Measurements from ENCODE around the gene TMEM132E.
"Not testable (repeated sequence)": the region's sequence is repeated elsewhere in the genome, so short reads cannot be mapped to it uniquely, and the experiment has no call there.

Gene TMEM132E, protein sequence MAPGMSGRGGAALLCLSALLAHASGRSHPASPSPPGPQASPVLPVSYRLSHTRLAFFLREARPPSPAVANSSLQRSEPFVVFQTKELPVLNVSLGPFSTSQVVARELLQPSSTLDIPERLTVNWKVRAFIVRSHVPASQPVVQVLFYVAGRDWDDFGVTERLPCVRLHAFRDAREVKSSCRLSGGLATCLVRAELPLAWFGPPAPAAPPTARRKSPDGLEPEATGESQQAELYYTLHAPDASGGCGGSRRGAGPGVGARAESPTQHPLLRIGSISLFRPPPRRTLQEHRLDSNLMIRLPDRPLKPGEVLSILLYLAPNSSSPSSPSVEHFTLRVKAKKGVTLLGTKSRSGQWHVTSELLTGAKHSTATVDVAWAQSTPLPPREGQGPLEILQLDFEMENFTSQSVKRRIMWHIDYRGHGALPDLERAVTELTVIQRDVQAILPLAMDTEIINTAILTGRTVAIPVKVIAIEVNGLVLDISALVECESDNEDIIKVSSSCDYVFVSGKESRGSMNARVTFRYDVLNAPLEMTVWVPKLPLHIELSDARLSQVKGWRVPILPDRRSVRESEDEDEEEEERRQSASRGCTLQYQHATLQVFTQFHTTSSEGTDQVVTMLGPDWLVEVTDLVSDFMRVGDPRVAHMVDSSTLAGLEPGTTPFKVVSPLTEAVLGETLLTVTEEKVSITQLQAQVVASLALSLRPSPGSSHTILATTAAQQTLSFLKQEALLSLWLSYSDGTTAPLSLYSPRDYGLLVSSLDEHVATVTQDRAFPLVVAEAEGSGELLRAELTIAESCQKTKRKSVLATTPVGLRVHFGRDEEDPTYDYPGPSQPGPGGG (N-terminal part only)

DNA sequence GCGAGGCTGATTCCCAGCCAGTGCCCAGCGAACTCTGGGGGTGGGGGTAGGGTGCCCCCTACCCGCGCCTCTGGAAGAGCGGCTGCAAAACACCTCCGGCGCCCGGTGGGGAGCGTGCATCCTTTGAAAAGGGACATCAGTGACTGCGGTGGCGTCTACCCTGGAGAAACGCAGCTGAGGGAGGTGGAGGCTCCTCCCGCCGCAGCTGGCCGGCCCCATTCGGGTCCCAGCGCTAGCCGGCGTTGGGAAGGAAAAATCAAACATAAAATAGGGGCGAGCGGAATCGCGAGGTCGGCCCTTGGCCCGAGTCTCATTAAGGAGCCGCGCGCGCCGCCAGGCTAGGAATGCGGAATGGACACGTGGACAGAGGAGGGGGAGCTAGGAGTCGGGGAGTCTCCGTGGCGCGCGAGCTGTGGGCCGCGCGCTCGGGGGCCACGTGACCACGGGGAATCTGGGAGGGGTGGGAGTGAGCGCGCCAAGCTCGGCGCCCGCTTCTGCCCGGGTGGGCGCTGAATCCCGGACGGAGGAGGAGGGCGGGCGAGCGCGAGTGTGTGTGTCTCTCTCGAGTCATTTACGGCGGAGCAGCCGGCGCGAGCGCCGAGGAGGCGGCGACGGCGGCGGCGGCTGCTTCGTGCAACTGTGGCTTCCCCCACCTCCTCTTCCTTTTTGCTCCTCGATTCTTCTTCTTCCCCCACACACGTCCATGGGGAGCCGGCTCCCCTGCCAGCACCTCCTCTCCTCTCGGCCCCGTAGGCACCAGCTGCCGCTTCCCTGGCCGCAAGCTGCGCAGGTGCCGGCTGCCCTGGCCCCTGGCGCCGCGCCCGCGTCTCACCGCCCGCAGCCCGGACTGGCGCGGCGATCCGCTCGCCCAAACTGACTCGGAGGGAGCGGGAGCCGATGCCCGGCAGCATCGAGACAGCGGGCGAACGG lies at the start of gene TMEM132E:
Gene TMEM132E (plus strand): TSS at position 566 of the 930 bp plus-strand sequence. CDS start 1,495 bp downstream, outside the sequence.
- no peak for DNase-seq (ENCODE audit: low read depth)

DNA sequence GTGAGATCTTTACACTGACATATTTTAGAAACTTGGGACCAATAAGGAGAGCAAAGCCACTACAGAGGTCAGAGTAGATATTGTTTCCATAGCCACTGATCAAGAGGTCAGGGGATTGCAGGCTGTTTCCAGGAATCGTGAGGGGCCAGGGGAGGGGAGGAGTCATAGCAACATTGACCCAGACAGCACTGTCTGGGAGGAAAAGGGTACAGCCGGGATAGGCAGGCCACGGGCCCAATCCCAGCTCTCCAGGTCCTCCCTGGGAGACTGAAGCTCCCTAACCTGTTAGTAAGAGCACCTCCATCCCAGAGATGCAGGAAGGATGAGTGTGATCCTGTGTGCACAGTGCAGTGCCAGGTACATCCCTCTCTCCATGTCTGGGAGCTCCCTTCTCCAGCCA lies 48.5 kb upstream of the TMEM132E start:
- DNase-seq (ENCODE audit: low read depth): no peak

DNA sequence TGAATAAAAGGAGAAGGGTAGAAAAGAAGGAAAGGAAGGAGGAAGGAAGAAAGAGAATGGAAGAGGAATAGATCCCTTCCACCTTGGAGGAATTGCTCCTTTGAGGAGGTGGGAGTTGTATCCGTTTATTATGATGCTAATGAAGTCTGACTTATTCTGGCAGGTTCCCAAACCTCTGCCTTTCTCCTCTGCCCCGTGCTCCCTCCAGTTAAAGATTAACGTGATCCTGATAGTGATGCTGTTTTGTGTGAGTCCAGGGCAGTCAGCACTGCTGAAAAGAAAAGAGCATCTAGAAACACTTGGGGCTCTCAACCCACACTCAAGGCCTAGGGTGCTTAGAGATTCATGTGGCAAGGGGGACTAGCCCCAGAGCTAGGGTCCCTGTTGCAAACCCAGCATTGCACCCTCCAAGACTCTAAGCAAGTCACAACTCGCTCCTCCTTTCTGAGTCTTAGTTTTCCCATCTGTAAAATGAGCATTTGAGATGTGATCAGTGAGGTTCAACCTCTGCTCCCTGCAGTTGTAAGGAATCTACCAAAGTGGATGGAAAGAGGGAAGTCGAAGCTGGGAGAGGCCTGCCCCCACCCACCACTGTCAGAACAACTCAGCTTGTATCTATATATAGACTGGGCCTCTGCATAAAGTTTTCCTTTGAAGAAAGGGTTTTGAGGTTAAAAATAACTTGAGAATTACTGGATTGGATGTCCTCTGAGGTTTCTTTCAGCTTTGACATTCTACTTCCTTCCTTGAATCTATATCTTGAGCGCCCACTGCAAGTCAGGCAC lies 46.9 kb upstream of the TMEM132E start:
- DNase-seq (ENCODE audit: low read depth): no peak

DNA sequence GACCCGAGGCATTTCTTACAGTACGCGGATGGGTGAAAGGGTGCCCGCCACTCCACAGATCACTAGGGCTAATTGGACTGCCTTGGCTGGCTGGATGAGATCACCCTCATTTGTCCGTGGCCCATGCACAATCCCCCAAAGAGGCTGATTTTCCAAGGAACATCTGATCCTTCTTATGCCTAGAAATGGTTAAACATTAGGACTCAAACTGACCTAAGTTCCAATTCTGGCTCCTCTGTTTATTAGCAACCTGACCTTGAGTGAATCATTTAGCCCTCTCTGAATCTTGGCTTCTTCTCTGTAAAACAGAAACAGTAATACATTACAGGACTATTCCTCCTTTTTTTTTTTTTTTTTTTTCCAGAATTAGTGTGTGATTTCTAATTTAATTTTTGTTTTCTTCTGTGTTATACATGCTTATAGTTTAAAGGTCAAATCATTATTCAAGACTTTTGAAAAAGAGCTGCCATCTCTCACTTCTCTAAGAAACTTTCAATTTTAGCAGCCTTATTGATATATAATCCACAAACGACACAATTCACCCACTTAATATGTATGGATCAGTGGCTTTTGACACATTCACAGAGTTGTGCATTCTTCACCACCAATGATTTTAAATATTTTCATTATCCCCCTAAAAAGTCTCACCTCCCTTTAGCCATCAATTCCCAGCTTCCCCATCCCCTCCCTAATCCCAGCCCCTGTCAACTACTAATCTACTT lies 45.4 kb upstream of the TMEM132E start:
- no peak for DNase-seq (ENCODE audit: low read depth)

DNA sequence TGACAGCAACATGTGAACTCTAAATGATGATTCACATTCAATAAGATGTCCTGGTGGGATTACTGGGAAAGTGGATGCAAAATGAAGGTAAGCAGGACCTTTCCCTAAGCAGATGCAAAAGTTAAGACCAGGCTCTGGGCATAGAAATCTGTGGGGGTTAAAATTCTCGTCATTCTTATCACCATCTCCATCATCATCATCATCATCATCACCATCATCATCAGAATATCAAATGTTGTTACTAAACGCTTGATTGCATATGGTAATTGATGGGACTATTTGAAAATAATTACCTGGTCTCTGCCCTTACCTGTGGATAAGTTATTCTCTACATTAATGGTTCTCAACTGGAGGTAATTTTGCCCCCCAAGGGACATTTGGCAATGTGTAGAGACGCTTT lies 41.9 kb upstream of the TMEM132E start:
- no peak for DNase-seq (ENCODE audit: low read depth)

DNA sequence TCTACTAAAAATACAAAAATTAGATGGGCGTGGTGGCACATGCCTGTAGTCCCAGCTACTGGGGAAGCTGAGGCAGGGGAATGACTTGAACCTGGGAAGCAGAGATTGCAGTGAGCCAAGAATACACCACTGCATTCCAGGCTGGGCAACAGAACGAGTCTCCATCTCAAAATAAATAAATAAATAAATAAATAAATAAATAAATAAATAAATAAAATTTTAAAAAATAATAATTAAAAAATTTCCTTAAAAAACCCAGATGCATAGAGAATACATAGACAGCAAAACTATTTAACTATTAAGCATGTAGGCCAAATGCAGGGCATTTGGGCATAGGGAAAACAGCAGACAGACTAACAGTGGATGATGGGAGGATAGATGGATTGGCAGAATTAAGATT lies 40.8 kb upstream of the TMEM132E start:
- not testable (repeated sequence) for DNase-seq (ENCODE audit: low read depth)

DNA sequence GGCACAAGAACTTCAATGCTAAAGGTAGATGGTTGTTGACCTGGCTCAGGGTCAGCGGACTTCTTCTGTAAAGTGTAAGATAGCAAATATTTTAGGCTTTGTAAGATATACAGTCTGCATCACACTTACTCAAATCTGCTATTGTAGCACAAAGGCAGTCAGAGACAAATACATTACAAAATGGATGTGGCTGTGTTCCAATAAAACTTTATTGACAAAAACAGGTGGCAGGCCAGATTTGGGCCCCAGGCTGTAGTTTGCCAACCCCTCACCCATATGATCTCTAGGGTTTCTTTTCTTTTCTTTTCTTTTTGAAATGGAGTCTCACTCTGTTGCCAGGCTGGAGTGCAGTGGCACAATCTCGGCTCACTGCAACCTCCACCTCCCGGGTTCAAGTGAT lies 39.5 kb upstream of the TMEM132E start:
- no peak for DNase-seq (ENCODE audit: low read depth)

DNA sequence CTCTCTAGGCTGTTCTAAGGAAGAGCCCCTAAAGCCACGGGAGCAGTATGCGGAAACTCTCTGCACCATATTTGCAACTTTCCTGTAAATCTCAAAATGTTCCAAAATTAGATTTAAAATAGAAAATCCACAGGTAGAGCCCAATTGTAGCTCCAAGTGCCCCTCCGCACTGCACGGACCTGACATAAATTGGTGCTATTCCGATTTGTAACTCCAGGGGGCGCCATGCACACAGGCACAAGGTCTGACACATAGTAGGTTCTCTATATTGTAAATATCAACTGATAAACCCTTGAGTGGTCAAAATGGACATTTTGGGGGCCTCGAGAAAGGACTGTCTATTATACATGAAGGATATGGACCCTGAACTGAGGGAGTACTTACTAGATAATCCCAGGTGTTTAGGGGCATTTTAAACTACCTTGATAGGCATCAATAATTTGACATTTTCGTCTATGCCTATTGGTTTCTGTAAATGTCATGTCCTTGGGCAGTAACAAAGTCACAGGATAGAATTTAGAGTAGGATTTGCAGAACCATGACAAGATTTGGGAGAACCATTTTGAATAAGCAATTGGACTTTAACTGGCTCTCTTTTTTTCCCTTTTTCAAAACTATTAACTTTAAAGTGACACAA lies 36.6 kb upstream of the TMEM132E start:
- peak; percentile 40 for DNase-seq (ENCODE audit: low read depth)

DNA sequence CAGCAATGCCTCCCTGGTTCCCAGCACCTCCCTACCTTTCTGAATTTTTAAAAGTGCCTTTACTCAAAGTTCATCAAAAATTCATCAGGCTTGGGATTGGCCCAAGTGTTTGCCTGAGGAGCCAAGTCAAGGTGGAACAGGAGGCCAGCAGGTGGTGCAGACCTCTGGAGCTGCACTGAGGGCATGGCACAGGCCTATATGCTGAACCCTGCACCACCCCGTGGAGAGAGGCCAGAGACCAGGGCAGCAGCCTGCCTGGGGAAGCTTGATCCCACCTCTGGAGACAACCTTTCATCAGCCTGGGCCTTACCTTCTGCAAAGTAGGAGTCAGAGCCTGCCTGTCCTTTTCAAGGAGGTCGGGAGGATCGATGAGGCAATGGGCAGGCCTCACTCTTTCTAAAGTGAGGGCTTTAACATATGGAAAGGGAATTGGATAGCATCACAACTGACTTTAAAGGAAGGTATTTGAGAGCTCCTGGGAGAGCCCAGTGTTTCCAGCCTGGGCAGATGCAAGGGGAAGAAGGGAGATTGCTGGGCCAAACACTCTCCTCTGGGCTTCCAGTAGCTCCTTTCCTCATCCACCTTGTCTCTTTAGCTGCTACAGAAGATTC lies 31.8 kb upstream of the TMEM132E start:
- no peak for DNase-seq (ENCODE audit: low read depth)

DNA sequence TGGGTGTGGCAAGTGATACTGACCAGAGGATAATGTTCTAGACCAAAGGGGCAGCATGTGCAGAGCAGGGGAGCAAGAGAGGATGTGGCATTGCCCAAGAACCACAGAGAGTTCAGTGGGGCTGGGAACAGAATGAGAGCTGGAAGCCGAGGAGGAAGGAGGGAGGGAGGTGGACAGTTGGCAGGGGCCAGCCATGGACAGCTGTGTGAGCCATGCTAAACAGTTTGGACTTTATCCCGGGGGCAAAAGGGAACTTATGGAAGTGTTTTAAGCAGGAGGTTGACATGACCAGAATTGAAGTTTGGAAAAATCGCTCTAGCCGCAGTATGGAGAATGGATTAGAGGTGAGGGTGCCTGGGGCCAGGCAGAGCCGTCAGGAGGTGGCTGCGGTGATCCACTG lies 29.4 kb upstream of the TMEM132E start:
- no peak for DNase-seq (ENCODE audit: low read depth)

DNA sequence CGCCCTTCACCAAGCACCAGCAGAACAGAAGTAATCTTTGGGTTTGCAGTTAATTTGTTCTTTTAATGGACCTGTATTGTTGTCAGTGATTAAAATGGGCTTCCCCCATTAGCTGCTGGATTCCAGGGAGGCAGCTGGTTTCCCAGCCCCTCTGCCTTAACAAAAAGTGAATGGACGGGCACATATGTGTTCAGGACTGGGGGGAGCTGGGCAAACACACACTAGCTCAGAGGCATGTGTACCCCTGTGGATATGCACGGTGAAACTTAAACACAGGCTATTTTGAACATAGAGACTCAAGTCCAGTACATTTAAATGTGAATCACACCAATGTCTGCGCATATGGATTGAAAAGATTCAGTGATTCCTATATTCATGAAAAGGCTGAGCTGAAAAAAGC lies 25.5 kb upstream of the TMEM132E start:
- no peak for DNase-seq (ENCODE audit: low read depth)

DNA sequence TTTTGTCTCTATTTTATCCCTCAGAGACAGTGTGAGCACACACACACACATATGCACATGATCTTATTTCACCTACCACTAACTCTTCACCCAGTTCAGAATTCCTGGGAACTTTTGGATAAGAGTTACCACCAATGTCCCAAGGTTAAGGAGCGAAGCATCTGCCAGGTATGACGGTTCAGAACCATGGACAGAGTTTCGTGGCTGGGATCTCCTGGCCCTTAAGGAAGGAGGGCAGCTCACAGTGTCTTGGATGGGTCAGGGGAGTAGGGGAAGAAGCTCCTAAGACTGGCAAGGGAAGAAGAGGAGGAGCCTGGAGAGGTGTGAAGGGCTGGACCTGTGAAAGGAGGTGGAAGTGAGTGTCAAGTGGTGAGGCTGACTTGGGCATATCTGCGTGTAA lies 23.0 kb upstream of the TMEM132E start:
- DNase-seq (ENCODE audit: low read depth): no peak

DNA sequence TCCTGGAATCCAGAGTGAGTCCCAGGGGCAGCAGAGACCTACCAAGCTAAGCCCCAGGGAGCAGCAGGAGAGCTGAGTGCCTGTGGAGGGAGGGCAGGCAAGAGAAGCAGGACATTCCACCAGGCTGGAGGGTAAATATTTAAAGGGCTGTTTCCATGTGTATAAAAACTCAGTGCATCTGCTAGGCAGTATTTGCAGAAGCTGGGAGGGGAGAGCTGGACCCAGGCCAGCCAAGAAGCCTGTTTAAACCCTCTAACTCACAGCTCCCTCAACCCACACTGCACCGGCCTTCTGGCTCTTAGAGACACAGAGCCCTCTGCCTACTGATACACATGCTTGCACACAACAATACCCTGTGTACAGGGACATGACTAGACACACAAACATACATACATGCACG lies 22.5 kb upstream of the TMEM132E start:
- no peak for DNase-seq (ENCODE audit: low read depth)

DNA sequence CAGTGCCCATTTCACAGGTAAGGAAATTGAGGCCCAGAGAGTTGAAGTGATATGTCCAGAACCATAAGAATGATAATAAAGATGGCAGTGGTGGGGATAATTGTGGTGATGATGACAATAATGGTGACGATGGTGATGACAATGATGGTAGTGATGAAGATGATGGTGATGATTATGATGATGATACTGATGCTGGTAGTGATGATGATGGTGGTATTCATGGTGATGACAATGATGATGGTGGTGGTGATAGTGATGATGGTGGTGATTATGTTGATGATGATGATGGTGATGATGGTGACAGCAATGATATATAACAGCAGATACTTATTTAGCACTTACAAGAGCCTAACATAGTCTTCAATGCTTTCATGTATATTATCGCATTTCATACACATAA lies 18.1 kb upstream of the TMEM132E start:
- no peak for DNase-seq (ENCODE audit: low read depth)

DNA sequence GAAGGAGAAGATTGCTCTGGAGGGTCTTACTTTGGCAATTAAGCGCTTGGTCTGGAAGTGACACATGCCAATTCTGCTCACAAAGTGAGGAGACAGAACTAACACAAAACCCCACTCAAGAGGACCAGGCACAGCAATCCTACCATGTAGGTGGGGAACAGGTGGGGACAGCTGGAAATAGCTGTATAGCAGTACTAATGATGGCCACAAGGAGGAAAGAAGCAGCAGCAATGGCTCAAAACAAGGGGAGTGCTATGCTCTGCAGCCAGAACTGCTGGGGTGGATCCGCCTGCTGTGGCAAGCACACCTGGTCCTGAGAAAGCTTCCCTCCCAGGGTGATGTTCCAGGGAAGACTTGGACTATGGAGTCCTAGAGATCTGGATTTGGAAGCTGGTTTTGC lies 17.0 kb upstream of the TMEM132E start:
- DNase-seq (ENCODE audit: low read depth): no peak

DNA sequence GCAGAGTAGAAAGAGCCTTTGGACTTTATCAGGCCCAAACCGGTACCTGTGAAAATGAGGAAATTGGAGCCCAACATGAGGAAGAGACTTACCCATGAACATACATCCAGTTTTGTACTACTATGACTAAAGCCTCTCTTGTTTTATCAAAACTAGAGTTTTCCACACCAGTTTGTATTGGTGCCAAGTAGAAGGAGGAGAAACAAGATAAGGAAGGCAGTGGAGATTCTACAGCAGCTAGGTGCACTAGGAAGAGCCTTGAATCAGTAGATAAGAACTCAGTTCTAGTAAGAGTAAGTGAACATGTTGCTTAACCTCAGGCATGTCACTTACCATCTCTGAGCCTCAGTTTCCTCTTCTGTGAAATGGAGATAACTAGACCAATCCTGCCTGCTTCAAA lies 13.7 kb upstream of the TMEM132E start:
- no peak for DNase-seq (ENCODE audit: low read depth)

DNA sequence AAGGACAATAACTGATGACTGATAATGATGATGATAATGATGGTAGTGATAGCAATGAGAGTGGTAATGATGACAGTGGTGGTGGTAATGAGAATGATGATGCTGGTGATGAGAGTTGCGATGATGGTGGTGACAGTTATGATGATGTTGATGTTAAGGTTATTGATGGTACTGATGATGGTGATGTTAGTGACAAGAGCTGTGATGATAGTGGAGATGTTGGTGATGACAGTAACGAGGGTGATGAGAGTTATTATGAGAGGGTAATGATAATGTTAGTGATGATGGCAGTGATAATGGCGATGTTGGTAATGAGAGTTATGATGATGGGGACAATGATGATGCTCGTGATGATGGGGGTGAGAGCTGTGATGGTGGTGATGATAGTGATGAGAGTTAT lies 13.2 kb upstream of the TMEM132E start:
- DNase-seq (ENCODE audit: low read depth): no peak

DNA sequence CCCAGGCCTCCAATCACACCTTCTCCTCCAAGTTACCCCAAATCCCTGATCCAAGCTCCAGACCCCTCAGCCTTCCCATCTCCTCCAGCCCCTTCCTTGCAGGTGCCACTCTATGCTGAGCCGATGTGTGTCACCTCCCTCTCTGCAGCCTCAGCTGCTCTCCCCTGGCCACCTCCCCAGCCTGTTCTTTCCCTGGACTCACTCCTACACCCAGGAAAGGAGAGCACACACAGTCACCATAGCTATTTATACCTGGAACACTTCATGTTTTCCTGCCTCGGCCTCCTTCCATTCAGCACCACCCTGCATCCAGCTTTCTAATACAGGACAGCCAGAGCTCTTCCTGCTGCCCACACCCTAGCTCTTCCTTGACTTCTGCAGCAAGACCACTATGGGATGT lies 12.5 kb upstream of the TMEM132E start:
- no peak for DNase-seq (ENCODE audit: low read depth)

DNA sequence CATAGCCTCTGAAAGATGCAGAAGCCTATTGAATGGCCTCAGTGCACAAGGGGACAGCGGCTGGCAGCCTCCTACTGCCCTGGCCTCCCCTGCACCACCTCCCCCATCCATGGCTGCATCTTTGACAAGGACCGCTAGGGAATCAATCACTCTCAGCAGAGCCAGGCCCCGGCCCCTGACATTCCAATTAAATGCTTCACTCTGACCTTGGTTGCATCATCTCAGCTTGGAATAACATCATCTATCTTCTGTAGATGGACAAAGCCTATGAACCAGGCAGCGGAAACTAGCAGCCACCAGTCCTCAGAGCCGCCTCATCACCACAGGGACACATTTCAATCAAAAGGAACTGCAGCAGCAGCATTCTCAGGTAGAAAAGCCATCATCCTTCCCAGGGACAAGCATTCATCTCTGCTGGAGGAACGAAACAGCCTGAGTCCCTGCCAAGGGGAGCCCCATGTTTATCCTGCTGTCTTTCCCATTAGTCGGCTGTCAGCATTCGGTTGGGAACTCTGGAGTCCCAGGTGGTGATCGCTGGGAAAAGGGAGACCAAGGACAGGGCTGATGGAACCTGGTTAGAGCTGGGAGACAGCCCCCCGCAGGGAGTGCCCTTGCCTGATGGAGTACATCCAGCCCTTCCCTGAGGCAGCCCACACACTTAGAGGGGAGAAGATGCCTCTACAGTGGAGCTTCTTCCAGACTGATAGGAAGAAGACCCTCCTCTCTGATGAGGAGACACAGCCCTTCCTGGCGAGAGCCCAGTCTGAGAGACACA lies 11.5 kb upstream of the TMEM132E start:
- DNase-seq (ENCODE audit: low read depth): no peak
